Endothelial cell of umbilical vein (primary cell): ENCODE results near the gene ZC3H7A. TPM values are rescaled to one million over a fixed set of nuclear protein-coding genes. Genes with fewer than 3 reads are reported as not detected.

ENCODE experiments used
- Bru-seq: library from RNA; stranded (reverse); fragments of 400-500 nt; gene quantifications from one replicate; lab custom pipeline; 2021; lab: Mats Ljungman, UMichigan
- BruChase-seq, 2 experiments: library from RNA; stranded (reverse); fragments of 400-500 nt; gene quantifications; one replicate each; lab custom pipeline; 2021; lab: Mats Ljungman, UMichigan
- BruUV-seq: library from RNA; stranded (reverse); fragments of 400-500 nt; replicated peaks from 2 replicates; lab custom pipeline; 2021; lab: Mats Ljungman, UMichigan
- CTCF ChIA-PET: fragments of 300-600, 350-600 bp; sonication (Branson Sonifier 250); formaldehyde crosslinking; loops from one replicate; lab custom pipeline; 2021; ENCODE audit warnings: antibody characterized with exemption, inconsistent platforms; lab: Charles Lee
- POLR2A ChIA-PET: fragments of 300-600, 350-600 bp; sonication (Branson Sonifier 250); formaldehyde crosslinking; loops from one replicate; lab custom pipeline; 2021; ENCODE audit warnings: antibody characterized with exemption, inconsistent platforms; lab: Charles Lee
- DNase-seq: peaks from one replicate; pipeline ENCODE4 v3.0.0-alpha.2; 2011; ENCODE audit warnings: low read depth, low spot score
- FAIRE-seq: peaks from 2 replicates; lab custom pipeline; 2011; peaks lifted over from hg19 to GRCh38; lab: Jason Lieb, UNC
- H2AFZ ChIP-seq: 2 replicates; pipeline ENCODE4 v1.6.0; 2012; ENCODE audit warnings: low read depth, low read length, control low read depth, inconsistent platforms
- H3K27ac ChIP-seq: 2 replicates; pipeline ENCODE4 v1.5.1; 2011; ENCODE audit warnings: low read depth, mild to moderate bottlenecking, control low read depth, low read length, moderate library complexity; ENCODE audit not compliant: insufficient read depth
- H3K27me3 ChIP-seq, 2 experiments: 2 replicates each; pipeline versions ENCODE4 v1.6.0 to v1.6.1; 2011; ENCODE audit warnings: low read length in 2 of 2, mixed read lengths in 1 of 2; ENCODE audit not compliant: control insufficient read depth in 2 of 2, insufficient read depth in 2 of 2
- H3K36me3 ChIP-seq, 2 experiments: 2 replicates in 1 of 2; 3 replicates in 1 of 2; pipeline ENCODE4 v1.5.1; 2011; ENCODE audit warnings: low read length in 2 of 2, mild to moderate bottlenecking in 1 of 2, moderate library complexity in 1 of 2; ENCODE audit not compliant: control insufficient read depth in 2 of 2, insufficient read depth in 2 of 2; ENCODE audit errors: extremely low read depth in 1 of 2
- H3K4me1 ChIP-seq: 3 replicates; pipeline ENCODE4 v1.5.1; 2011; ENCODE audit warnings: mild to moderate bottlenecking, low read length; ENCODE audit not compliant: control insufficient read depth, insufficient read depth; ENCODE audit errors: extremely low read depth
- H3K4me2 ChIP-seq: 2 replicates; pipeline ENCODE4 v1.6.1; 2011; ENCODE audit warnings: low read length, control low read depth, mixed read lengths; ENCODE audit not compliant: insufficient read depth
- H3K4me3 ChIP-seq, 3 experiments: fragments of 200-600 bp in 1 of 3; sonication (generic), shearing (Covaris generic) in 1 of 3; replicated peaks in 1 of 3; 2 replicates each; pipeline ENCODE4 v1.5.1; 2011 to 2016; ENCODE audit warnings: control low read depth in 3 of 3, low read length in 3 of 3, mild to moderate bottlenecking in 2 of 3, inconsistent platforms in 1 of 3, low read depth in 1 of 3, moderate library complexity in 1 of 3; ENCODE audit not compliant: insufficient read depth in 1 of 3
- H3K79me2 ChIP-seq: 2 replicates; pipeline ENCODE4 v1.6.0; 2012; ENCODE audit warnings: low read length, inconsistent platforms; ENCODE audit not compliant: control insufficient read depth, insufficient read depth
- H3K9ac ChIP-seq: replicated peaks from 2 replicates; pipeline ENCODE3; 2011; ENCODE audit warnings: low read length, control low read depth; ENCODE audit not compliant: insufficient read depth; ENCODE audit errors: extremely low read depth
- H3K9me1 ChIP-seq: replicated peaks from 3 replicates; pipeline ENCODE4 v1.6.0; 2011; ENCODE audit warnings: mild to moderate bottlenecking, low read length; ENCODE audit not compliant: control insufficient read depth, insufficient read depth; ENCODE audit errors: extremely low read depth
- H3K9me3 ChIP-seq: replicated peaks from 2 replicates; pipeline ENCODE4 v1.5.1; 2012; ENCODE audit warnings: low read length, inconsistent platforms; ENCODE audit not compliant: control insufficient read depth, insufficient read depth
- H4K20me1 ChIP-seq: replicated peaks from 2 replicates; pipeline ENCODE3; 2011; ENCODE audit warnings: mild to moderate bottlenecking, low read length; ENCODE audit not compliant: control insufficient read depth, insufficient read depth; ENCODE audit errors: extremely low read depth
- CTCF ChIP-seq, 2 donors: IDR thresholded peaks; 1 replicate in 1 of 2; 2 replicates in 1 of 2; pipeline ENCODE4 v1.5.1; 2011; ENCODE audit warnings: low read length in 2 of 2, mild to moderate bottlenecking in 2 of 2, moderate library complexity in 2 of 2, control low read depth in 1 of 2, inconsistent platforms in 1 of 2, low read depth in 1 of 2; ENCODE audit not compliant: insufficient read depth in 1 of 2; ENCODE audit errors: extremely low read depth in 1 of 2
- EZH2 ChIP-seq: IDR thresholded peaks from 2 replicates; pipeline ENCODE4 v1.6.1; 2012; ENCODE audit warnings: borderline replicate concordance, low read depth, mild to moderate bottlenecking, moderate library complexity, low read length, inconsistent platforms; ENCODE audit not compliant: severe bottlenecking
- FOS ChIP-seq: IDR thresholded peaks from 2 replicates; pipeline ENCODE4 v1.6.1; 2011; ENCODE audit warnings: mild to moderate bottlenecking, low read length, moderate library complexity, borderline replicate concordance; ENCODE audit not compliant: insufficient read depth
- GATA2 ChIP-seq: IDR thresholded peaks from 2 replicates; pipeline ENCODE4 v1.7.0; 2011; ENCODE audit warnings: low read depth, mild to moderate bottlenecking, moderate library complexity, mixed read lengths, low read length; ENCODE audit not compliant: insufficient read length, insufficient read depth
- JUN ChIP-seq: IDR thresholded peaks from 2 replicates; pipeline ENCODE4 v1.6.1; 2011; ENCODE audit warnings: borderline replicate concordance, low read depth; ENCODE audit not compliant: insufficient read length, insufficient read depth
- MAX ChIP-seq: IDR thresholded peaks from 2 replicates; pipeline ENCODE4 v1.6.1; 2011; ENCODE audit not compliant: insufficient read depth, insufficient read length
- MYC ChIP-seq: IDR thresholded peaks from one replicate; pipeline ENCODE4 v1.6.1; 2011; ENCODE audit warnings: mild to moderate bottlenecking, low read depth, low read length
- POLR2A ChIP-seq: IDR thresholded peaks from 2 replicates; pipeline ENCODE4 v1.6.1; 2012; ENCODE audit warnings: low read depth, mild to moderate bottlenecking, control low read depth, low read length
- POLR2AphosphoS5 ChIP-seq: IDR thresholded peaks from 2 replicates; pipeline ENCODE4 v1.6.1; 2012; ENCODE audit warnings: low read depth, mild to moderate bottlenecking, control low read depth, low read length, moderate library complexity; ENCODE audit not compliant: insufficient read depth
- dilution Hi-C: fragments of 300-500 bp; cut with MboI; formaldehyde crosslinking; loops from one replicate; pipeline ENCODE4 v1.15.0; 2019; ENCODE audit warnings: low sequenced_read_pairs; ENCODE audit not compliant: extremely low pct_ligation_motif_present
- intact Hi-C: fragments of 100-400 bp; cut with micrococcal nuclease; formaldehyde crosslinking; loops from one replicate; pipeline ENCODE4 v1.10.0; 2022
- long read RNA-seq: library from polyadenylated mRNA; stranded (forward); transcript quantifications from one replicate; pipeline ENCODE4 v2.0.0, GENCODE V29; 2021
- polyA minus RNA-seq, 3 experiments: library from RNA; depleted of rRNA, polyadenylated mRNA; stranded (reverse); fragments of >200 nt; gene quantifications; 1 replicate in 1 of 3; 2 replicates in 2 of 3; pipeline ENCODE4 v1.2.3, GENCODE V29; 2011
- polyA plus RNA-seq, 4 experiments: library from polyadenylated mRNA; depleted of rRNA in 3 of 4; stranded (reverse) in 3 of 4; unstranded in 1 of 4; fragments of >200 nt; gene quantifications; 2 replicates each; pipeline versions ENCODE4 v1.2.1 to v1.2.3, GENCODE V29; 2011 to 2012; ENCODE audit warnings: missing spikeins in 1 of 4
- total RNA-seq: library from RNA; stranded (reverse); gene quantifications from 2 replicates; pipeline ENCODE4 v1.2.3, GENCODE V29; 2021

The ZC3H7A gene
- total RNA-seq (73.9 and 78.0 TPM in 2 replicates), polyA plus RNA-seq (32.6 and 44.1 TPM in 2 replicates), polyA minus RNA-seq (78.3 and 80.2 TPM in 2 replicates), Bru-seq, nascent RNA (percentile 92 among the genes with signal in this experiment), BruChase-seq, experiment 1, labeled RNA remaining after a 6-hour chase (percentile 87 among the genes with signal in this experiment), BruChase-seq, experiment 2, labeled RNA remaining after a 2-hour chase (percentile 94 among the genes with signal in this experiment)
- polyA plus RNA-seq (2011; cell fraction: cytosol; rRNA removed), result 49.5 and 53.1 TPM in 2 replicates
- 143 and 147 TPM in 2 replicates for polyA plus RNA-seq (2011; cell fraction: nucleus; rRNA removed)
- polyA plus RNA-seq (2012), result 37.1 and 43.8 TPM in 2 replicates
- 8.8 TPM for polyA minus RNA-seq (2011; cell fraction: cytosol; rRNA and poly(A)+ RNA removed)
- 85.4 and 110 TPM in 2 replicates for polyA minus RNA-seq (2011; cell fraction: nucleus; rRNA and poly(A)+ RNA removed)
- long read RNA-seq, transcript ZC3H7A-201 (23 exons, 3,825 nt), result major isoform, 43 of 73 reads
- long read RNA-seq, partial matches to known transcripts, result 10 of 73 reads
- long read RNA-seq, other reads (novel, unspliced or antisense), result 17 of 73 reads

GRCh38 chr16:11797166-11797956 is at the start of gene ZC3H7A:
TSS of gene ZC3H7A (minus strand) at chr16:11797258. CDS start at chr16:11782354, 14,904 bp downstream.
- Histone ChIP-seq H3K4me1 (peaks cover 32% of the 10 kb centered on the region), H3K79me2 (peaks cover 60% of the 10 kb centered on the region), H3K9me1 (no peaks in the 10 kb centered on the region), H3K9me3 (no peaks in the 10 kb centered on the region), H3K4me2 (peak within 1 kb of the TSS; percentile 88), H2AFZ (peak within 1 kb of the TSS; percentile 24), H3K27ac (peak within 1 kb of the TSS; percentile 87), H3K36me3 (peaks cover 0 to 4% of the 10 kb centered on the region in 2 experiments), H4K20me1 (peaks cover 2% of the 10 kb centered on the region), H3K9ac (peak within 1 kb of the TSS; percentile 97), H3K27me3 (no peaks in the 10 kb centered on the region), H3K4me3 (peak within 1 kb of the TSS; percentile 82 to 93 (median 93))
- DNase-seq (peak; percentile 98), FAIRE-seq (peak; percentile 95)
- intact Hi-C loops (loop anchor here (1.0 kb wide), 3 partner anchors 14 to 55 kb away; partner anchors contain the start of genes RSL1D1 and TXNDC11), dilution Hi-C loops (no loop called here)
- TF ChIP-seq CTCF (IDR thresholded peaks at IDR 0.05; ENCODE audit: extremely low read depth in 1 of 2, insufficient read depth in 1 of 2, low read depth in 1 of 2, low read length in 2 of 2), result peak; percentile 49 to 88
- TF ChIP-seq POLR2AphosphoS5, result peak; percentile 83
- TF ChIP-seq MAX, result no peak
- no peak for TF ChIP-seq GATA2
- no peak for TF ChIP-seq MYC
- no peak for TF ChIP-seq FOS
- no peak for TF ChIP-seq JUN
- peak; percentile 98 for TF ChIP-seq POLR2A
- TF ChIP-seq EZH2, result no peak
- TSS peak; percentile 81 for BruUV-seq
- ChIA-PET POLR2A (interaction anchor here (0.6 to 1.0 kb wide), 4 partner anchors 11 to 289 kb away, joined by 3 to 5 read pairs (median 4); partner anchors contain the start of gene TXNDC11), CTCF (interaction anchor here (0.5 to 3.3 kb wide), 31 partner anchors 8 to 441 kb away, joined by 3 to 29 read pairs (median 5); partner anchors contain the start of genes GSPT1, RSL1D1 and TXNDC11)
